ENCODE measurements around the gene RAB35. TPM values are rescaled to one million over a fixed set of nuclear protein-coding genes. Genes with fewer than 3 reads are reported as not detected.

RAB35 gene
- total and polyA plus RNA-seq, 11 donors: 15.4 to 46.2 (median 26.4) TPM

DNA sequence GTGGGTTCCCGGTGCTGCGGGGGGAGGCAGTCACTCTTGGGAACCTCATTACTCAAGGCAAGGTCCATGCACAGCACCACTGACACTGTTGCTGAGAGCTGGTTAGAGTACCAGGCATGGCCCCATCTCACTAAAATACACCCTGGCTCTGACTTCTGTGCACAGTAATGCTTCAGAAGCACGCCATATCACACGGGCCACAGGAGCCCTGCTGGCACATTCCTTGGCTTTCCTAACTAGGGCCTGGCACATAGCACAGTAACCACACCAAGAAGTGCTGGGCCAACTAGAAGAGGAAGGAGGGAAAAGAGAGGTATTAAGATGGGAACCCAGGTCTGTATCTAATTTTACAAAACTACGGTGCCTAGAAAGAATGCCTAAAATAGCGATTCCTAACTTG is 13.5 kb upstream of the RAB35 start:
- Histone ChIP-seq H3K27ac (peak overlapping the region in 1 of 12 donors; percentile 5), H3K4me1 (peaks cover 0 to 36% (median 15%) of the 10 kb centered on the region in 12 donors), H3K4me3 (no peak overlapping the region), H3K9me3 (no peaks in the 10 kb centered on the region), H3K36me3 (peaks cover 5 to 96% (median 86%) of the 10 kb centered on the region in 9 donors), H3K27me3 (no peaks in the 10 kb centered on the region)
- ATAC-seq: peak; percentile 53 to 78 (median 56)
- intact Hi-C loops (cut with DNase I): no loop called here
- TF ChIP-seq, protein P1, sequence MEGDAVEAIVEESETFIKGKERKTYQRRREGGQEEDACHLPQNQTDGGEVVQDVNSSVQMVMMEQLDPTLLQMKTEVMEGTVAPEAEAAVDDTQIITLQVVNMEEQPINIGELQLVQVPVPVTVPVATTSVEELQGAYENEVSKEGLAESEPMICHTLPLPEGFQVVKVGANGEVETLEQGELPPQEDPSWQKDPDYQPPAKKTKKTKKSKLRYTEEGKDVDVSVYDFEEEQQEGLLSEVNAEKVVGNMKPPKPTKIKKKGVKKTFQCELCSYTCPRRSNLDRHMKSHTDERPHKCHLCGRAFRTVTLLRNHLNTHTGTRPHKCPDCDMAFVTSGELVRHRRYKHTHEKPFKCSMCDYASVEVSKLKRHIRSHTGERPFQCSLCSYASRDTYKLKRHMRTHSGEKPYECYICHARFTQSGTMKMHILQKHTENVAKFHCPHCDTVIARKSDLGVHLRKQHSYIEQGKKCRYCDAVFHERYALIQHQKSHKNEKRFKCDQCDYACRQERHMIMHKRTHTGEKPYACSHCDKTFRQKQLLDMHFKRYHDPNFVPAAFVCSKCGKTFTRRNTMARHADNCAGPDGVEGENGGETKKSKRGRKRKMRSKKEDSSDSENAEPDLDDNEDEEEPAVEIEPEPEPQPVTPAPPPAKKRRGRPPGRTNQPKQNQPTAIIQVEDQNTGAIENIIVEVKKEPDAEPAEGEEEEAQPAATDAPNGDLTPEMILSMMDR (IDR thresholded peaks at IDR 0.05): no peak
- TF ChIP-seq POLR2A (IDR thresholded peaks at IDR 0.05): no peak
- peak in 1 of 5 donors; percentile 55 for DNase-seq
- WGBS, 4 donors: 59 to 89% (median 76%) methylated on average over 4 to 6 of the region's 6 CpGs

DNA sequence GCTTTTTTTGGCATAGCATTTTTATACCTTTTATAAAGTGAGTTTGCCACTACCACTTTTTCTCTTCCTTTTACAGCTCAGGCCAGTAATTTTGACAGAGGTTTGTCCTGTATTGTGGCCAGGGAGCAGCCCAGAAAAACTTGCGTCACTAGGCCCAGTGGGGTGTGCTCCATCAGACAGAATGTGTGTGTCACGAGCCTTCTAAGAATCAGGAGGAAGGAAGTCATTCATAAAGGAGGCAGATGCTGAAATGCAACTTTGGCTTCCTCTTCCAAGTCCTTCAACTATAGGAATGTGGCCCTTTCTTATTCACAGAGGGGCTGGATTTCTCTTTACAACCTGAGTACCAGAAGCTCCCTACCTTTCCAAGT is 10.1 kb upstream of the RAB35 start:
- H3K4me3 ChIP-seq: no peak overlapping the region
- ATAC-seq: peak in 3 of 4 donors; percentile 48 to 78 (median 55)
- H3K4me1 ChIP-seq: peaks cover 0 to 45% (median 6%) of the 10 kb centered on the region in 12 donors
- intact Hi-C loops (cut with DNase I): no loop called here
- peaks cover 0 to 62% (median 52%) of the 10 kb centered on the region in 9 donors for H3K36me3 ChIP-seq
- 49 to 75% (median 60%) methylated on average over 2 of the region's 2 CpGs for WGBS, 4 donors
- H3K27me3 ChIP-seq: no peaks in the 10 kb centered on the region
- DNase-seq: peak in 2 of 5 donors; percentile 43 to 44
- H3K27ac ChIP-seq: peak overlapping the region in 5 of 12 donors; percentile 2 to 82 (median 38)
- H3K9me3 ChIP-seq: no peaks in the 10 kb centered on the region
- TF ChIP-seq, protein P1 (IDR thresholded peaks at IDR 0.05): no peak

DNA sequence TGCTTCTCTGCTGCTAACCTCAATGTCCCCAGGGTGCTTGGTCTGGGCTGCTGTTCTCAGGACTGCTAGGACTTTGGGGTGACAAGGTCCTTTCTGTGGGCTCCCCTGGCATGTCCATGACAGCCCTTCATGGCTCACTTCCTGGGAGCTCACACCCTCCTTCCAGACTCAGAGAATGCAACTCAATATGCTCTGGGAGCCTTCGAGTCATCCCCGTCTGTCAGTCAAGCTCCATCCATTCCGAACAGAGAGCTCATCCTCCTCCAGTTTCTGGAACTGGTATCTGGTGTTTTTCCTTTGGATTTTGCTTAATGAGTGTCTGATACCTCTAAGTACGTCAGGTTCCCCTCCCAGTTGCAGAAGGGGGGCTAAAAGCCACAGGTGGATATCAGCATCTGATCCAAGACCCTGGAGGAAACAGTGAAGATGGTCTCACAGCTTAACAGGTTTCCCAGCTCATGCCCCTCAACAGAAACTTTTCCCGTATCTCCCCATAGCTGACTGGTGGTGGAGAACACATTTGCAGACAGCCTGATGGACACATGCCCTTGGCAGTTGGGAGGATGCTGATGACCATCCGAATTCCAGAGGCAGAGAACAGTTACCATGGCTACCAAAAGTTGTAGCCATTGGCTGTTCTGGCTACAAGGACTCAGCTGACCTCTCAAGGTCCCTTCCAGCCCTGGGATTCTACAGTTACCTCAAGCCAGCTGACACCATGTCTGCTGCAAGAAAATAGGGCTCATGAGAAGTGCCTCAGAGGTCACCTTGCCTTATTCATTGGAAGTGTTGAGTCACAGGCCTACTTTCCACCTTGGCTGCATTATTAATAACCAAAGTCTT is 9.5 kb upstream of the RAB35 start:
- DNase-seq (no peak), ATAC-seq (peak in 1 of 4 donors; percentile 14)
- 83 to 90% (median 89%) methylated on average over 6 of the region's 6 CpGs for WGBS, 4 donors
- Histone ChIP-seq H3K27me3 (no peaks in the 10 kb centered on the region), H3K27ac (peak overlapping the region in 4 of 12 donors; percentile 38 to 82 (median 56)), H3K9me3 (no peaks in the 10 kb centered on the region), H3K4me3 (no peak overlapping the region), H3K36me3 (peaks cover 0 to 56% (median 48%) of the 10 kb centered on the region in 9 donors), H3K4me1 (peaks cover 0 to 51% (median 6%) of the 10 kb centered on the region in 12 donors)
- intact Hi-C loops (cut with DNase I): no loop called here
- TF ChIP-seq POLR2A (IDR thresholded peaks at IDR 0.05): no peak
- TF ChIP-seq, protein P1 (IDR thresholded peaks at IDR 0.05): no peak

DNA sequence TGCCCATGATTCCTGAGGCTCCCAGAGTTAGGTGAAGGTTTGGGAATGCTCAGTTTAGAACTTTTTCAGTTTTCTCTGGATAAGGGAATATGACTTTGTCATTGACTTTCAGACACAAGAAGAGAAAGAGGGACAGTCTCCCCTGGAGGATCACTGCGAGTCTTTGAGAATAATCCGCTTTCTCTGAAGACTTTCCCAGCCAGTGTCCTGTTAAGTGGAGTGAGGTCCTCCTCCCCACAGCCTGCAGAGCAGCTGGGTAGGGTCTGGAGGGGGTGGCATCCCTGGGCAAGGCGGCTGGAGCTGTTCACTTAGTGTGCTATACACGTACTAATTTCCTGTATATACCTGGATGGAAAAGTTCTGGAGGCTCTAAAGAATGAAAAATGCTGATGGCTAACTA is 8.5 kb upstream of the RAB35 start:
- Histone ChIP-seq H3K27ac (no peak overlapping the region), H3K4me3 (no peak overlapping the region), H3K27me3 (no peaks in the 10 kb centered on the region), H3K4me1 (peaks cover 0 to 60% (median 5%) of the 10 kb centered on the region in 12 donors), H3K9me3 (no peaks in the 10 kb centered on the region), H3K36me3 (peaks cover 0 to 46% (median 38%) of the 10 kb centered on the region in 9 donors)
- intact Hi-C loops (cut with DNase I): no loop called here
- ATAC-seq: no peak
- TF ChIP-seq POLR2A (IDR thresholded peaks at IDR 0.05): no peak
- TF ChIP-seq, protein P1 (IDR thresholded peaks at IDR 0.05): no peak
- DNase-seq: no peak
- 86 to 93% (median 90%) methylated on average over 4 of the region's 4 CpGs for WGBS, 4 donors
